Measurements from ENCODE around the gene USP21. TPM values are rescaled to one million over a fixed set of nuclear protein-coding genes. Genes with fewer than 3 reads are reported as not detected.
A peak's percentile ranks its signal among the peaks of the same experiment; 100 is the strongest.
"Not testable (repeated sequence)": the region's sequence is repeated elsewhere in the genome, so short reads cannot be mapped to it uniquely, and the experiment has no call there.

USP21 gene
- total RNA-seq = 10 to 100 TPM; 29.2 to 32.0 TPM

- CTCF ChIA-PET = interaction anchor here (0.9 to 2.1 kb wide), 5 partner anchors 33 to 88 kb away, joined by 3 to 7 read pairs (median 4); no protein-coding TSS in a partner anchor
- no peaks in the 10 kb centered on the region for H3K27me3 Mint-ChIP-seq (ENCODE audit: low read depth)
- peak within 1 kb of the TSS; percentile 89 for H3K27ac Mint-ChIP-seq
- POLR2A ChIA-PET = interaction anchor here (1.3 to 1.9 kb wide), 3 partner anchors 10 to 43 kb away, joined by 3 to 8 read pairs (median 4); partner anchors contain the start of gene NDUFS2
- peak within 1 kb of the TSS; percentile 86 for H3K4me3 Mint-ChIP-seq
- no peaks in the 10 kb centered on the region for H3K9me3 Mint-ChIP-seq (ENCODE audit: insufficient read depth)
- peaks cover 52% of the 10 kb centered on the region for H3K36me3 Mint-ChIP-seq (ENCODE audit: low read depth)
- H3K4me1 Mint-ChIP-seq (ENCODE audit: low read depth) = peaks cover 51% of the 10 kb centered on the region
- ATAC-seq = peak; percentile 91
- peak; percentile 94 for DNase-seq
Observed at GRCh38 chr1:161159087-161159912, at the start of gene USP21. Gene USP21, plus strand, starts transcription at chr1:161159500. Its CDS starts 1,141 bp downstream, at chr1:161160641.

- Mint-ChIP-seq H3K4me3 (no peak overlapping the region), H3K27ac (no peak overlapping the region), H3K4me1 (ENCODE audit: low read depth) (peaks cover 38% of the 10 kb centered on the region), H3K27me3 (ENCODE audit: low read depth) (no peaks in the 10 kb centered on the region), H3K9me3 (ENCODE audit: insufficient read depth) (no peaks in the 10 kb centered on the region), H3K36me3 (ENCODE audit: low read depth) (peaks cover 24% of the 10 kb centered on the region)
- ATAC-seq (no peak), DNase-seq (no peak)
- CTCF ChIA-PET = interaction anchor here (2.7 kb wide), 1 partner anchor 14 kb away, joined by 10 read pairs; no protein-coding TSS in a partner anchor
- POLR2A ChIA-PET = no interaction called here
Observed at GRCh38 chr1:161111117-161111516, 48.2 kb upstream of the USP21 start.

- Mint-ChIP-seq H3K9me3 (ENCODE audit: insufficient read depth) (no peaks in the 10 kb centered on the region), H3K27ac (no peak overlapping the region), H3K4me3 (no peak overlapping the region), H3K36me3 (ENCODE audit: low read depth) (peaks cover 22% of the 10 kb centered on the region), H3K4me1 (ENCODE audit: low read depth) (peaks cover 42% of the 10 kb centered on the region), H3K27me3 (ENCODE audit: low read depth) (no peaks in the 10 kb centered on the region)
- POLR2A ChIA-PET = interaction anchor here (0.6 to 1.0 kb wide), 2 partner anchors 21 to 84 kb away, joined by 3 read pairs; partner anchors contain the start of gene DEDD
- DNase-seq (no peak), ATAC-seq (no peak)
- CTCF ChIA-PET = interaction anchor here (0.9 to 2.7 kb wide), 5 partner anchors 11 to 113 kb away, joined by 3 to 11 read pairs (median 4); partner anchors contain the start of gene KLHDC9
Observed at GRCh38 chr1:161111527-161111926, 47.8 kb upstream of the USP21 start.

GRCh38 chr1:161113915-161114314 is 45.4 kb upstream of the USP21 start:
- ATAC-seq (no peak), DNase-seq (no peak)
- Mint-ChIP-seq H3K27ac (no peak overlapping the region), H3K27me3 (ENCODE audit: low read depth) (no peaks in the 10 kb centered on the region), H3K4me1 (ENCODE audit: low read depth) (peaks cover 53% of the 10 kb centered on the region), H3K9me3 (ENCODE audit: insufficient read depth) (no peaks in the 10 kb centered on the region), H3K36me3 (ENCODE audit: low read depth) (peaks cover 23% of the 10 kb centered on the region), H3K4me3 (no peak overlapping the region)
- POLR2A ChIA-PET = no interaction called here
- CTCF ChIA-PET = interaction anchor here (0.7 to 2.7 kb wide), 3 partner anchors 16 to 17 kb away, joined by 4 to 10 read pairs (median 5); partner anchors contain the start of gene KLHDC9

DNA sequence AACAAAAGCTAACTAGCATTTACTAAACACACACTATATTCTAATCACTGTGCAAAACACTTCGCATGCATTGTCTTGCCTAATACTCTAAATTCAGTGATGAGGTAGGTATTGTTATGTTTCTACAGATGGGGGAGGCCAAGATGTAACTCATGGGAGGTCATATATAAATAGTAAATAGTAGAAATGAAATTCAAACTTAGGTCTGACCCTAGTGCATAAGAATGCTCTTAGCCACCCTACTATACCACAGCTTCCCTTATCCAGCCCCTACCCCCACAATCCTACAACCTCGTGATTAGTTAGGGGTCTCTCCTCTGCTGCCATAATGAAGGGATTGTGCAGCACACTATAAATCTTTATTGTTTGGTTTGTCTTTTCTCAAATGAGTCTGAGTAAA is 44.7 kb upstream of the USP21 start:
- ATAC-seq (no peak), DNase-seq (no peak)
- H3K27me3 Mint-ChIP-seq (ENCODE audit: low read depth) = no peaks in the 10 kb centered on the region
- H3K27ac Mint-ChIP-seq = peak overlapping the region; percentile 12
- peaks cover 59% of the 10 kb centered on the region for H3K4me1 Mint-ChIP-seq (ENCODE audit: low read depth)
- no peaks in the 10 kb centered on the region for H3K9me3 Mint-ChIP-seq (ENCODE audit: insufficient read depth)
- POLR2A ChIA-PET = no interaction called here
- H3K36me3 Mint-ChIP-seq (ENCODE audit: low read depth) = peaks cover 24% of the 10 kb centered on the region
- CTCF ChIA-PET = interaction anchor here (0.7 to 1.3 kb wide), 3 partner anchors 13 to 18 kb away, joined by 3 to 5 read pairs (median 4); partner anchors contain the start of gene KLHDC9
- H3K4me3 Mint-ChIP-seq = no peak overlapping the region

- DNase-seq = no peak
- Mint-ChIP-seq H3K4me3 (no peak overlapping the region), H3K9me3 (ENCODE audit: insufficient read depth) (no peaks in the 10 kb centered on the region), H3K27me3 (ENCODE audit: low read depth) (no peaks in the 10 kb centered on the region), H3K36me3 (ENCODE audit: low read depth) (peaks cover 29% of the 10 kb centered on the region), H3K27ac (no peak overlapping the region), H3K4me1 (ENCODE audit: low read depth) (peaks cover 65% of the 10 kb centered on the region)
- POLR2A ChIA-PET = no interaction called here
- CTCF ChIA-PET = interaction anchor here (0.8 kb wide), 1 partner anchor 13 kb away, joined by 3 read pairs; no protein-coding TSS in a partner anchor
- ATAC-seq = no peak
Observed at GRCh38 chr1:161115132-161115711, 44.1 kb upstream of the USP21 start.

DNA sequence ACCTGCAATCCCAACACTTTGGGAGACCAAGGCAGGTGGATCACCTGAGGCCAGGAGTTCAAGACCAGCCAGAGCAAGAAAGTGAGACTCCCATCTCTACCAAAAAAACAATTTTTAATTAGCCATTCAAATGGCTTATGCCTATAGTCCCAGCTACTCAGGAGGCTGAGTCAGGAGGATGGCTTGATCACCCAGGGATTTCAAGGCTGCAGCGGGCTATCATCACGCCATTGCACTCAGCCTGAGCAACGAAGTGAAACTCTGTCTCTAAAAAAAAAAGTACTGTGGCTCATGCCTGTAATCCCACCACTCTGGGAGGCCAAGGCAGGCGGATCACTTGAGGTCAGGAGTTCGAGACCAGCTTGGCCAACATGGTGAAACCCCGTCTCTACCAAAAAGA is 43.3 kb upstream of the USP21 start:
- peaks cover 66% of the 10 kb centered on the region for H3K4me1 Mint-ChIP-seq (ENCODE audit: low read depth)
- POLR2A ChIA-PET = interaction anchor here (0.6 to 3.3 kb wide), 4 partner anchors 16 to 409 kb away, joined by 3 to 28 read pairs (median 16); partner anchors contain the start of genes DEDD and USF1

GRCh38 chr1:161117759-161118581 is 41.3 kb upstream of the USP21 start, which contains the start of the genes NIT1 and PFDN2:
Gene NIT1, plus strand, starts transcription at chr1:161118105. Its CDS starts 72 bp downstream, at chr1:161118177.
Gene PFDN2, minus strand, starts transcription at chr1:161118037. Its CDS starts 11 bp downstream, at chr1:161118026.
- ChIA-PET CTCF (interaction anchor here (0.7 to 2.4 kb wide), 16 partner anchors 9 to 282 kb away, joined by 3 to 11 read pairs (median 4); partner anchors contain the start of genes DEDD, PPOX and USF1), POLR2A (interaction anchor here (0.6 to 3.3 kb wide), 16 partner anchors 9 to 72 kb away, joined by 3 to 28 read pairs (median 4); partner anchors contain the start of genes ARHGAP30, DEDD, KLHDC9 and UFC1)
- H3K4me3 Mint-ChIP-seq = peak within 1 kb of the TSS; percentile 92
- peak within 1 kb of the TSS; percentile 95 for H3K27ac Mint-ChIP-seq
- no peaks in the 10 kb centered on the region for H3K27me3 Mint-ChIP-seq (ENCODE audit: low read depth)
- H3K36me3 Mint-ChIP-seq (ENCODE audit: low read depth) = peaks cover 51% of the 10 kb centered on the region
- ATAC-seq (peak; percentile 88), DNase-seq (peak; percentile 90)
- peaks cover 56% of the 10 kb centered on the region for H3K4me1 Mint-ChIP-seq (ENCODE audit: low read depth)
- H3K9me3 Mint-ChIP-seq (ENCODE audit: insufficient read depth) = no peaks in the 10 kb centered on the region

More for the DNA sequence above, 43.3 kb upstream of the USP21 start:
- ATAC-seq; H3K27me3 Mint-ChIP-seq (ENCODE audit: low read depth); DNase-seq; H3K9me3 Mint-ChIP-seq (ENCODE audit: insufficient read depth): not testable (repeated sequence)
- Mint-ChIP-seq H3K36me3 (ENCODE audit: low read depth) (peaks cover 33% of the 10 kb centered on the region), H3K27ac (peak overlapping the region; percentile 12), H3K4me3 (peak overlapping the region; percentile 92)
- CTCF ChIA-PET = interaction anchor here (1.0 to 2.4 kb wide), 2 partner anchors 16 to 65 kb away, joined by 4 to 11 read pairs; partner anchors contain the start of gene DEDD

- Mint-ChIP-seq H3K27me3 (ENCODE audit: low read depth) (no peaks in the 10 kb centered on the region), H3K4me1 (ENCODE audit: low read depth) (peaks cover 43% of the 10 kb centered on the region), H3K4me3 (peak overlapping the region; percentile 92), H3K36me3 (ENCODE audit: low read depth) (peaks cover 55% of the 10 kb centered on the region), H3K27ac (peak overlapping the region; percentile 95), H3K9me3 (ENCODE audit: insufficient read depth) (no peaks in the 10 kb centered on the region)
- ATAC-seq = peak; percentile 37
- ChIA-PET POLR2A (interaction anchor here (0.9 to 3.3 kb wide), 3 partner anchors 14 to 62 kb away, joined by 4 to 28 read pairs (median 4); partner anchors contain the start of genes DEDD and UFC1), CTCF (interaction anchor here (0.9 to 2.3 kb wide), 7 partner anchors 8 to 26 kb away, joined by 3 to 6 read pairs (median 4); partner anchors contain the start of gene DEDD)
- DNase-seq = peak; percentile 68
Observed at GRCh38 chr1:161119092-161119903, 40.0 kb upstream of the USP21 start.

GRCh38 chr1:161121042-161121650 is 38.2 kb upstream of the USP21 start:
- DNase-seq (no peak), ATAC-seq (no peak)
- peaks cover 58% of the 10 kb centered on the region for H3K36me3 Mint-ChIP-seq (ENCODE audit: low read depth)
- CTCF ChIA-PET = interaction anchor here (1.4 to 1.9 kb wide), 2 partner anchors 12 to 17 kb away, joined by 3 to 7 read pairs; partner anchors contain the start of gene DEDD
- H3K27me3 Mint-ChIP-seq (ENCODE audit: low read depth) = no peaks in the 10 kb centered on the region
- no peaks in the 10 kb centered on the region for H3K9me3 Mint-ChIP-seq (ENCODE audit: insufficient read depth)
- H3K27ac Mint-ChIP-seq = no peak overlapping the region
- POLR2A ChIA-PET = no interaction called here
- peaks cover 29% of the 10 kb centered on the region for H3K4me1 Mint-ChIP-seq (ENCODE audit: low read depth)
- no peak overlapping the region for H3K4me3 Mint-ChIP-seq

Measured in activated CD8-positive, alpha-beta T cell treated with anti-CD3 and anti-CD28 coated beads, Interleukin-2, amount 10 ng/mL, durations not matched to agents 7 days and 5 days (primary cell).